Caco-2 (cell line): ENCODE measurements around the gene NOPCHAP1. TPM values are rescaled to one million over a fixed set of nuclear protein-coding genes. Genes with fewer than 3 reads are reported as not detected.

Experiments used
- BruUV-seq: library from RNA; stranded (reverse); fragments of 400-500 nt; replicated peaks from 2 replicates; lab custom pipeline; 2021; lab: Mats Ljungman, UMichigan
- CTCF ChIA-PET: fragments of 300-600 bp; sonication (Branson Sonifier 250); formaldehyde crosslinking; loops from one replicate; lab custom pipeline; 2022; ENCODE audit warnings: antibody characterized with exemption; lab: Charles Lee
- POLR2A ChIA-PET: fragments of 300-600 bp; sonication (Branson Sonifier 250); formaldehyde crosslinking; loops from one replicate; lab custom pipeline; 2022; ENCODE audit warnings: antibody characterized with exemption; lab: Charles Lee
- DNase-seq, 2 experiments: peaks; one replicate each; pipeline versions ENCODE4 v3.0.0 to v3.0.0-alpha.2; 2020 to 2022
- H3K27me3 ChIP-seq: replicated peaks from 2 replicates; pipeline ENCODE4 v1.6.0; 2011; ENCODE audit warnings: low read length; ENCODE audit not compliant: control insufficient read depth, insufficient read depth
- H3K36me3 ChIP-seq: 2 replicates; pipeline ENCODE4 v1.5.1; 2011; ENCODE audit warnings: low read length; ENCODE audit not compliant: control insufficient read depth, insufficient read depth
- H3K4me1 ChIP-seq: fragments of 250-450 bp; sonication (Bioruptor Pico); 2 replicates; pipeline ENCODE4 v1.5.1; 2020; ENCODE audit warnings: mild to moderate bottlenecking
- H3K4me3 ChIP-seq: 2 replicates; pipeline ENCODE4 v1.5.1; 2011; ENCODE audit warnings: low read depth, mild to moderate bottlenecking, control low read depth, low read length
- H3K9me3 ChIP-seq: fragments of 250-450 bp; sonication (Bioruptor Pico); 2 replicates; pipeline ENCODE4 v1.5.1; 2020; ENCODE audit warnings: mild to moderate bottlenecking, moderate library complexity
- H3K27ac Mint-ChIP-seq: one replicate; pipeline ENCODE4 v1.8.0; 2022; ENCODE audit warnings: mixed read lengths; ENCODE audit not compliant: unreplicated experiment
- H3K27me3 Mint-ChIP-seq: one replicate; pipeline ENCODE4 v1.8.0; 2022; ENCODE audit warnings: mixed read lengths; ENCODE audit not compliant: insufficient read depth, unreplicated experiment
- H3K36me3 Mint-ChIP-seq: one replicate; pipeline ENCODE4 v1.8.0; 2022; ENCODE audit warnings: mild to moderate bottlenecking, mixed read lengths; ENCODE audit not compliant: insufficient read depth, unreplicated experiment
- H3K4me1 Mint-ChIP-seq: one replicate; pipeline ENCODE4 v1.8.0; 2022; ENCODE audit warnings: low read depth, mixed read lengths; ENCODE audit not compliant: unreplicated experiment
- H3K4me3 Mint-ChIP-seq: one replicate; pipeline ENCODE4 v1.8.0; 2022; ENCODE audit warnings: mild to moderate bottlenecking, moderate library complexity, mixed read lengths; ENCODE audit not compliant: unreplicated experiment
- H3K9me3 Mint-ChIP-seq: one replicate; pipeline ENCODE4 v1.8.0; 2022; ENCODE audit warnings: mixed read lengths; ENCODE audit not compliant: unreplicated experiment
- CTCF ChIP-seq, 2 experiments: fragments of 200-600 bp in 1 of 2; IDR thresholded peaks; 1 replicate in 1 of 2; 2 replicates in 1 of 2; pipeline versions ENCODE4 v1.5.1 to v1.8.0; 2011 to 2022; ENCODE audit warnings: antibody characterized with exemption in 1 of 2, control low read depth in 1 of 2, inconsistent platforms in 1 of 2, low read depth in 1 of 2, low read length in 1 of 2, mild to moderate bottlenecking in 1 of 2, moderate library complexity in 1 of 2; ENCODE audit not compliant: insufficient read depth in 1 of 2, severe bottlenecking in 1 of 2, unreplicated experiment in 1 of 2
- intact Hi-C: fragments of 100-400 bp; cut with micrococcal nuclease; formaldehyde crosslinking; loops from one replicate; pipeline ENCODE4 v1.10.0; 2022; ENCODE audit not compliant: unreplicated experiment
- total RNA-seq: library from RNA; stranded (reverse); gene quantifications from 2 replicates; pipeline ENCODE4 v1.2.3, GENCODE V29; 2022

NOPCHAP1 gene
- total RNA-seq, 1 experiment from 2014 or later, result 23.0 TPM

- BruUV-seq, result no TSS peak
- no peak overlapping the region for H3K4me3 Mint-ChIP-seq
- no peak for DNase-seq
- ChIA-PET POLR2A (no interaction called here), CTCF (no interaction called here)
- H3K36me3 Mint-ChIP-seq, result peaks cover 25% of the 10 kb centered on the region
- no peak for TF ChIP-seq CTCF (IDR thresholded peaks at IDR 0.05; ENCODE audit: insufficient read depth in 1 of 2, low read depth in 1 of 2, low read length in 1 of 2, severe bottlenecking in 1 of 2, unreplicated experiment in 1 of 2)
- Histone ChIP-seq H3K4me1 (no peaks in the 10 kb centered on the region; the same call in 1 of the 2 replicates), H3K9me3 (no peaks in the 10 kb centered on the region), H3K27me3 (no peaks in the 10 kb centered on the region), H3K4me3 (no peak overlapping the region), H3K36me3 (no peaks in the 10 kb centered on the region)
- H3K9me3 Mint-ChIP-seq, result peaks cover 16% of the 10 kb centered on the region
- no peaks in the 10 kb centered on the region for H3K4me1 Mint-ChIP-seq
- H3K27me3 Mint-ChIP-seq, result no peaks in the 10 kb centered on the region
- no peak overlapping the region for H3K27ac Mint-ChIP-seq
- intact Hi-C loops, result no loop called here
Measured at GRCh38 chr12:105014603-105015002, 28.5 kb downstream of the NOPCHAP1 start.

- peaks cover 7% of the 10 kb centered on the region for H3K4me1 Mint-ChIP-seq
- H3K36me3 Mint-ChIP-seq, result peaks cover 25% of the 10 kb centered on the region
- Histone ChIP-seq H3K36me3 (no peaks in the 10 kb centered on the region), H3K4me3 (no peak overlapping the region), H3K4me1 (no peaks in the 10 kb centered on the region; the same call in 1 of the 2 replicates), H3K9me3 (no peaks in the 10 kb centered on the region), H3K27me3 (no peaks in the 10 kb centered on the region)
- DNase-seq, result no peak
- ChIA-PET POLR2A (no interaction called here), CTCF (no interaction called here)
- TF ChIP-seq CTCF (IDR thresholded peaks at IDR 0.05; ENCODE audit: insufficient read depth in 1 of 2, low read depth in 1 of 2, low read length in 1 of 2, severe bottlenecking in 1 of 2, unreplicated experiment in 1 of 2), result no peak
- H3K9me3 Mint-ChIP-seq, result peaks cover 6% of the 10 kb centered on the region
- no peaks in the 10 kb centered on the region for H3K27me3 Mint-ChIP-seq
- H3K4me3 Mint-ChIP-seq, result no peak overlapping the region
- H3K27ac Mint-ChIP-seq, result no peak overlapping the region
- intact Hi-C loops, result no loop called here
- no TSS peak for BruUV-seq
Measured at GRCh38 chr12:105015543-105015942, 29.4 kb downstream of the NOPCHAP1 start.

GRCh38 chr12:105018012-105018411 lies 31.9 kb downstream of the NOPCHAP1 start:
- Histone ChIP-seq H3K4me1 (no peaks in the 10 kb centered on the region; the same call in 1 of the 2 replicates), H3K4me3 (no peak overlapping the region), H3K9me3 (no peaks in the 10 kb centered on the region), H3K27me3 (no peaks in the 10 kb centered on the region), H3K36me3 (no peaks in the 10 kb centered on the region)
- Mint-ChIP-seq H3K27me3 (no peaks in the 10 kb centered on the region), H3K36me3 (peaks cover 25% of the 10 kb centered on the region), H3K27ac (no peak overlapping the region), H3K4me1 (peaks cover 14% of the 10 kb centered on the region), H3K4me3 (no peak overlapping the region), H3K9me3 (no peaks in the 10 kb centered on the region)
- CTCF ChIA-PET, result no interaction called here
- POLR2A ChIA-PET, result no interaction called here
- intact Hi-C loops, result no loop called here
- DNase-seq, result no peak
- BruUV-seq, result no TSS peak
- no peak for TF ChIP-seq CTCF (IDR thresholded peaks at IDR 0.05; ENCODE audit: insufficient read depth in 1 of 2, low read depth in 1 of 2, low read length in 1 of 2, severe bottlenecking in 1 of 2, unreplicated experiment in 1 of 2)
